ENCODE data around the gene SMIM5.

The SMIM5 gene

DNA sequence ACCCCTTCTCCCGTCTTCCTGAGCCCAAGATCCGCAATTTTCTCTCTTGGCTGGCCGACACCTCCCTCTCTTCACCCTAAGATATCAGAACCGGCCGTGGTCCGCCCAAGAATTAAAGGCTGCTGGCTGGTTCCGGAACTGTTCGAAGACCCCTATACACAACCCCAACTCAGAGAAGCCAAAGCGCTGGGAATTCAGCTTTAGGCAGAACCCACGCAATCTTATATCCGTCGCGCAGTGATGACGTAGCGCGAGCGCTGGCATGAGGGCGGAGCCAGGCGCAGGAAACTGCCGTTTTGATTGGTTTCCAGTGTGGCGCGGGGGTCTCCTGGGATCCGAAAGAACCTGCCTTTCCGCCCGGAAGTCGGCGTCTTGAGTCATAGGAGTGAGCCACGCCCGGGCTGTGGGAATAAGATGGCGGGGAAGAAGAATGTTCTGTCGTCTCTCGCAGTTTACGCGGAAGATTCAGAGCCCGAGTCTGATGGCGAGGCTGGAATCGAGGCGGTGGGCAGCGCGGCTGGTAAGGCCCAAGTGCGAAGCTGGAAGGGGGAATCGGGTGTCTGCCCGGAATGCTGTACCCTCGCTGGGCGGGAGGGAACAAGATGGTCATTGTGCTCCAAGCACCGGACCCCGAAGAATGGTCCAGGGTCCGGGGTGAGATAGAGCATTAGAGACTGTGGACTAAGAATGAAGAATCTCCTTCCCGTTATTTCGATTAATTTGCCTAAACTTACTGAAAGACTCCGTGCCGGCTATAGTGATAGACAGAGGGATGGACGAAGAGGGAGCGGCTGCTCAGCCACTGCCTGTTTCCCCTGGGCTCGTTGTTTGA lies 33.9 kb downstream of the SMIM5 start, which contains the start of the genes RECQL5 and SAP30BP:
Gene RECQL5 (minus strand): TSS at position 196 of the 832 bp plus-strand sequence. CDS start 597 bp downstream, outside the sequence.
Gene SAP30BP (plus strand): TSS at position 380 of the 832 bp plus-strand sequence. CDS start 35 bp downstream, at position 415.
- DNase-seq, result peak; percentile 98
- Histone ChIP-seq H4K8ac (ENCODE audit: low read length) (peak within 1 kb of the TSS; percentile 92), H2BK12ac (ENCODE audit: low read length in 2 of 2) (no peak within 1 kb of the TSS), H3K23ac (ENCODE audit: low read length in 2 of 2) (peak within 1 kb of the TSS in 1 of 2 experiments; percentile 97), H4K91ac (ENCODE audit: low read length) (peak within 1 kb of the TSS; percentile 60), H3K79me1 (replicated peaks; ENCODE audit: low read length, poor library complexity, severe bottlenecking) (peaks cover 21% of the 10 kb centered on the region), H3K18ac (ENCODE audit: low read depth in 1 of 2, low read length in 2 of 2) (peak within 1 kb of the TSS; percentile 88 to 97), H2BK120ac (ENCODE audit: low read depth, low read length) (peak within 1 kb of the TSS; percentile 54), H3K4me2 (ENCODE audit: low read length, poor library complexity, severe bottlenecking) (peak within 1 kb of the TSS; percentile 97), H2AK5ac (ENCODE audit: low read length, severe bottlenecking) (peak within 1 kb of the TSS; percentile 79), H2BK15ac (ENCODE audit: low read depth, poor library complexity, severe bottlenecking) (no peak within 1 kb of the TSS), H3K36me3 (ENCODE audit: control insufficient read depth in 1 of 2, insufficient read depth in 2 of 2, low read depth in 1 of 2, low read length in 2 of 2) (peaks cover 31 to 59% of the 10 kb centered on the region in 2 experiments), H2BK5ac (ENCODE audit: low read depth, low read length, poor library complexity, severe bottlenecking) (peak within 1 kb of the TSS; percentile 87), H3K4me3 (ENCODE audit: insufficient read depth in 1 of 2, low read depth in 1 of 2, low read length in 2 of 2) (peak within 1 kb of the TSS; percentile 98 to 99), H3K14ac (ENCODE audit: low read length in 2 of 2) (peak within 1 kb of the TSS in 1 of 2 experiments; percentile 99), H3K27me3 (ENCODE audit: control insufficient read depth in 1 of 2, insufficient read depth in 1 of 2, low read length in 2 of 2) (no peaks in the 10 kb centered on the region), H2AFZ (ENCODE audit: low read depth, low read length) (peak within 1 kb of the TSS; percentile 84), H3K4ac (ENCODE audit: low read depth in 1 of 2, low read length in 2 of 2) (peak within 1 kb of the TSS; percentile 83 to 100), H3K27ac (ENCODE audit: low read length, poor library complexity, severe bottlenecking) (peak within 1 kb of the TSS; percentile 70), H3K4me1 (ENCODE audit: control insufficient read depth, insufficient read depth, low read depth, low read length) (peaks cover 9% of the 10 kb centered on the region), H3K9ac (ENCODE audit: low read length) (peak within 1 kb of the TSS; percentile 99), H3K9me3 (ENCODE audit: control insufficient read depth, low read length) (no peaks in the 10 kb centered on the region)
- 0% methylated on average over 50 of the region's 55 CpGs for WGBS

DNA sequence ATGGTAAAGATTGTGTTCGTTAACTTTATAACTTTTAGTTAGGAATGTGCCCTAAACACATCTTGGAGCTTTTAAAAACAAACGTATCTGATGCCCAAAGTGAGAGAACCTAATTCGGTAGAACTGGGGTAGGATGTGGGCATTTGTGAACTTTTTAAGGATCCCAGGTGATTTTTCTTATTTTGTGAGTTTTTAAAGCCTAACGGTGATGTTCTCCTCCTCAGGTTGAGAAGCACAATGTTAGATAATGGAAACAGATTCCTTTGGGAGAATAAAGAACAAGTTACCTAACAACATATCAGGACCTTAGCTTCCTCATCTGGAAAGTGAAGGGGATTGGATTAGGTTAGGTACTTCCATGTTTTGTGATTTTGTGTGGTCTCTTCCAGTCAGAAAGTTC lies 34.6 kb downstream of the SMIM5 start:
- Histone ChIP-seq H3K9me3 (ENCODE audit: control insufficient read depth, low read length) (no peaks in the 10 kb centered on the region), H3K18ac (ENCODE audit: low read depth in 1 of 2, low read length in 2 of 2) (no peak overlapping the region), H2BK120ac (ENCODE audit: low read depth, low read length) (no peak overlapping the region), H3K27ac (ENCODE audit: low read length, poor library complexity, severe bottlenecking) (no peak overlapping the region), H3K23ac (ENCODE audit: low read length in 2 of 2) (no peak overlapping the region), H3K9ac (ENCODE audit: low read length) (peak overlapping the region; percentile 99), H3K4ac (ENCODE audit: low read depth in 1 of 2, low read length in 2 of 2) (peak overlapping the region; percentile 83 to 100), H2BK5ac (ENCODE audit: low read depth, low read length, poor library complexity, severe bottlenecking) (no peak overlapping the region), H3K4me1 (ENCODE audit: control insufficient read depth, insufficient read depth, low read depth, low read length) (peaks cover 9% of the 10 kb centered on the region), H3K36me3 (ENCODE audit: control insufficient read depth in 1 of 2, insufficient read depth in 2 of 2, low read depth in 1 of 2, low read length in 2 of 2) (peaks cover 28 to 59% of the 10 kb centered on the region in 2 experiments), H3K14ac (ENCODE audit: low read length in 2 of 2) (no peak overlapping the region), H2BK12ac (ENCODE audit: low read length in 2 of 2) (no peak overlapping the region), H3K27me3 (ENCODE audit: control insufficient read depth in 1 of 2, insufficient read depth in 1 of 2, low read length in 2 of 2) (no peaks in the 10 kb centered on the region), H2AFZ (ENCODE audit: low read depth, low read length) (no peak overlapping the region), H3K79me1 (replicated peaks; ENCODE audit: low read length, poor library complexity, severe bottlenecking) (peaks cover 18% of the 10 kb centered on the region), H4K91ac (ENCODE audit: low read length) (no peak overlapping the region), H4K8ac (ENCODE audit: low read length) (peak overlapping the region; percentile 92), H2BK15ac (ENCODE audit: low read depth, poor library complexity, severe bottlenecking) (no peak overlapping the region), H3K4me3 (ENCODE audit: insufficient read depth in 1 of 2, low read depth in 1 of 2, low read length in 2 of 2) (peak overlapping the region; percentile 98 to 99), H3K4me2 (ENCODE audit: low read length, poor library complexity, severe bottlenecking) (peak overlapping the region; percentile 63), H2AK5ac (ENCODE audit: low read length, severe bottlenecking) (peak overlapping the region; percentile 79)
- DNase-seq, result no peak
- 0% methylated on average over 3 of the region's 4 CpGs for WGBS

DNA sequence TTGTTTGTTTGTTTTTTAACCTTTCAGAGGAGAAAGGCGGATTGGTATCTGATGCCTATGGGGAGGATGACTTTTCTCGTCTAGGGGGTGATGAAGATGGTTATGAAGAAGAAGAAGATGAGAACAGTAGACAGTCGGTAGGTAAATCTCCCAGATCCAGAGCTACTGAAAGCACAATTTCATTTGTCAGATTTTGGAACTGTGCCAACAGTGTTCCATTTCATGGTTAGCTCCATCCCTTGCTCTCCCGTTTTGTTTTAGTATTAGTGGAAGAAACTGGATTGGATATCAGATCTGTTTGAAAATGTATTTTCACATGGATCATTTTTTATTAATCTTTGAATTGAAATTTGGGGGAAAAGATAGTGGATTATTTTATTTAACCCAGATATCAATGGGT lies 35.3 kb downstream of the SMIM5 start:
- Histone ChIP-seq H3K9me3 (ENCODE audit: control insufficient read depth, low read length) (no peaks in the 10 kb centered on the region), H3K79me1 (replicated peaks; ENCODE audit: low read length, poor library complexity, severe bottlenecking) (peaks cover 20% of the 10 kb centered on the region), H3K27ac (ENCODE audit: low read length, poor library complexity, severe bottlenecking) (no peak overlapping the region), H4K91ac (ENCODE audit: low read length) (no peak overlapping the region), H3K4me3 (ENCODE audit: insufficient read depth in 1 of 2, low read depth in 1 of 2, low read length in 2 of 2) (peak overlapping the region in 1 of 2 experiments; percentile 99), H3K14ac (ENCODE audit: low read length in 2 of 2) (no peak overlapping the region), H2BK15ac (ENCODE audit: low read depth, poor library complexity, severe bottlenecking) (no peak overlapping the region), H2BK120ac (ENCODE audit: low read depth, low read length) (no peak overlapping the region), H2AFZ (ENCODE audit: low read depth, low read length) (no peak overlapping the region), H3K4me1 (ENCODE audit: control insufficient read depth, insufficient read depth, low read depth, low read length) (peaks cover 9% of the 10 kb centered on the region), H2BK12ac (ENCODE audit: low read length in 2 of 2) (no peak overlapping the region), H2BK5ac (ENCODE audit: low read depth, low read length, poor library complexity, severe bottlenecking) (no peak overlapping the region), H3K9ac (ENCODE audit: low read length) (peak overlapping the region; percentile 99), H3K36me3 (ENCODE audit: control insufficient read depth in 1 of 2, insufficient read depth in 2 of 2, low read depth in 1 of 2, low read length in 2 of 2) (peaks cover 32 to 62% of the 10 kb centered on the region in 2 experiments), H3K23ac (ENCODE audit: low read length in 2 of 2) (no peak overlapping the region), H2AK5ac (ENCODE audit: low read length, severe bottlenecking) (no peak overlapping the region), H3K4me2 (ENCODE audit: low read length, poor library complexity, severe bottlenecking) (peak overlapping the region; percentile 63), H3K18ac (ENCODE audit: low read depth in 1 of 2, low read length in 2 of 2) (no peak overlapping the region), H3K4ac (ENCODE audit: low read depth in 1 of 2, low read length in 2 of 2) (no peak overlapping the region), H3K27me3 (ENCODE audit: control insufficient read depth in 1 of 2, insufficient read depth in 1 of 2, low read length in 2 of 2) (no peaks in the 10 kb centered on the region), H4K8ac (ENCODE audit: low read length) (no peak overlapping the region)
- WGBS, result 97% methylated on average over 4 of the region's 4 CpGs
- no peak for DNase-seq

DNA sequence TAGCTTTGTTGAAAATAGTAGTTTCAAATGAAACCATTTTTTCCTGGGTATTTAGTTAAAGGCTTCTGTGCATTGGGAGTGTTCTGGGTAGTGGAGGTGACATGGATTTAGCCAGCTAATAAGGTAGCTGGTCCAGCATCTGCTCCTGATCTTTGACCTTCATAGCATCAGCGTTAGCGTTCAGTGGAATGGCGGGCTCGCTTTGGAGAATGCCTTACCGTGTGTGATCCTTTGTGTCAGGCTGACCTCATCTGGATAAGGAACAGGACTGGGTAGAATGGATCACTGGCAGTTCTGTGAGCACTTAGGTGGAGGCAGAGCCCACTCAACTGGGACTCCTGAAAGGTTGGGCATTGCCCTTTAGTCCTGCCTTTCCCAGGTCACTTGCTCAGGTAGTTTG lies 37.6 kb downstream of the SMIM5 start:
- Histone ChIP-seq H2BK120ac (ENCODE audit: low read depth, low read length) (no peak overlapping the region), H3K9ac (ENCODE audit: low read length) (peak overlapping the region; percentile 8), H3K4me2 (ENCODE audit: low read length, poor library complexity, severe bottlenecking) (no peak overlapping the region), H4K8ac (ENCODE audit: low read length) (no peak overlapping the region), H3K27ac (ENCODE audit: low read length, poor library complexity, severe bottlenecking) (no peak overlapping the region), H3K14ac (ENCODE audit: low read length in 2 of 2) (no peak overlapping the region), H3K9me3 (ENCODE audit: control insufficient read depth, low read length) (no peaks in the 10 kb centered on the region), H2AFZ (ENCODE audit: low read depth, low read length) (no peak overlapping the region), H2BK12ac (ENCODE audit: low read length in 2 of 2) (no peak overlapping the region), H3K79me1 (replicated peaks; ENCODE audit: low read length, poor library complexity, severe bottlenecking) (peaks cover 12% of the 10 kb centered on the region), H2BK15ac (ENCODE audit: low read depth, poor library complexity, severe bottlenecking) (no peak overlapping the region), H3K27me3 (ENCODE audit: control insufficient read depth in 1 of 2, insufficient read depth in 1 of 2, low read length in 2 of 2) (no peaks in the 10 kb centered on the region), H3K18ac (ENCODE audit: low read depth in 1 of 2, low read length in 2 of 2) (no peak overlapping the region), H2AK5ac (ENCODE audit: low read length, severe bottlenecking) (no peak overlapping the region), H2BK5ac (ENCODE audit: low read depth, low read length, poor library complexity, severe bottlenecking) (no peak overlapping the region), H3K4ac (ENCODE audit: low read depth in 1 of 2, low read length in 2 of 2) (no peak overlapping the region), H3K4me3 (ENCODE audit: insufficient read depth in 1 of 2, low read depth in 1 of 2, low read length in 2 of 2) (no peak overlapping the region), H4K91ac (ENCODE audit: low read length) (no peak overlapping the region), H3K36me3 (ENCODE audit: control insufficient read depth in 1 of 2, insufficient read depth in 2 of 2, low read depth in 1 of 2, low read length in 2 of 2) (peaks cover 37 to 56% of the 10 kb centered on the region in 2 experiments), H3K23ac (ENCODE audit: low read length in 2 of 2) (no peak overlapping the region), H3K4me1 (ENCODE audit: control insufficient read depth, insufficient read depth, low read depth, low read length) (peaks cover 10% of the 10 kb centered on the region)
- no peak for DNase-seq
- 98% methylated on average over 5 of the region's 5 CpGs for WGBS
